HG03175 (cell line): ENCODE data around the gene ZSCAN25.
A peak's percentile ranks its signal among the peaks of the same experiment; 100 is the strongest.
"Not testable (repeated sequence)": the region's sequence is repeated elsewhere in the genome, so short reads cannot be mapped to it uniquely, and the experiment has no call there.

Experiments used
- ATAC-seq: cut with Tn5 transposase; IDR thresholded peaks from one replicate; pipeline ENCODE4 v1.9.1; 2021; ENCODE audit warnings: mild to moderate bottlenecking, moderate library complexity; ENCODE audit not compliant: unreplicated experiment

ZSCAN25 gene

GRCh38 chr7:99616359-99617191, at the start of gene ZSCAN25:
ZSCAN25 (plus strand) TSS chr7:99616946; CDS start chr7:99619607, 2,661 bp downstream.
- peak; percentile 90 for ATAC-seq

- not testable (repeated sequence) for ATAC-seq
Observed at GRCh38 chr7:99568770-99569169, 48.0 kb upstream of the ZSCAN25 start.

- no peak for ATAC-seq
Observed at GRCh38 chr7:99571768-99572167, 45.0 kb upstream of the ZSCAN25 start.

- no peak for ATAC-seq
Observed at GRCh38 chr7:99573257-99573656, 43.5 kb upstream of the ZSCAN25 start.

GRCh38 chr7:99576251-99576650, 40.5 kb upstream of the ZSCAN25 start:
- no peak for ATAC-seq

GRCh38 chr7:99579281-99579955, 37.3 kb upstream of the ZSCAN25 start:
- ATAC-seq, result no peak

GRCh38 chr7:99579956-99580777, 36.6 kb upstream of the ZSCAN25 start:
- ATAC-seq, result no peak

- ATAC-seq, result not testable (repeated sequence)
Observed at GRCh38 chr7:99580778-99581332, 35.9 kb upstream of the ZSCAN25 start.

GRCh38 chr7:99588868-99589267, 27.9 kb upstream of the ZSCAN25 start:
- no peak for ATAC-seq

GRCh38 chr7:99594948-99595745, 21.6 kb upstream of the ZSCAN25 start:
- ATAC-seq, result no peak

- ATAC-seq, result no peak
Observed at GRCh38 chr7:99596408-99596955, 20.3 kb upstream of the ZSCAN25 start.

GRCh38 chr7:99597762-99598501, 18.8 kb upstream of the ZSCAN25 start, which contains the start of gene TMEM225B:
TMEM225B (plus strand) TSS chr7:99598267; CDS start chr7:99604389, 6,122 bp downstream.
- no peak for ATAC-seq

GRCh38 chr7:99599836-99600235, 16.9 kb upstream of the ZSCAN25 start:
- no peak for ATAC-seq

- ATAC-seq, result no peak
Observed at GRCh38 chr7:99601656-99602310, 15.0 kb upstream of the ZSCAN25 start.

- ATAC-seq, result no peak
Observed at GRCh38 chr7:99605527-99605926, 11.2 kb upstream of the ZSCAN25 start.

- ATAC-seq, result no peak
Observed at GRCh38 chr7:99606531-99606930, 10.2 kb upstream of the ZSCAN25 start.

- ATAC-seq, result no peak
Observed at GRCh38 chr7:99607548-99607947, 9.2 kb upstream of the ZSCAN25 start.

GRCh38 chr7:99614495-99614894, 2.3 kb upstream of the ZSCAN25 start:
- no peak for ATAC-seq

- ATAC-seq, result no peak
Observed at GRCh38 chr7:99615989-99616358, 772 bp upstream of the ZSCAN25 start.
